GM18502 (cell line): ENCODE measurements around the gene FDXACB1.

Experiments
- ATAC-seq: cut with Tn5 transposase; IDR thresholded peaks from one replicate; pipeline ENCODE4 v1.9.1; 2021; ENCODE audit warnings: mild to moderate bottlenecking; ENCODE audit not compliant: unreplicated experiment, poor library complexity

Gene FDXACB1

DNA sequence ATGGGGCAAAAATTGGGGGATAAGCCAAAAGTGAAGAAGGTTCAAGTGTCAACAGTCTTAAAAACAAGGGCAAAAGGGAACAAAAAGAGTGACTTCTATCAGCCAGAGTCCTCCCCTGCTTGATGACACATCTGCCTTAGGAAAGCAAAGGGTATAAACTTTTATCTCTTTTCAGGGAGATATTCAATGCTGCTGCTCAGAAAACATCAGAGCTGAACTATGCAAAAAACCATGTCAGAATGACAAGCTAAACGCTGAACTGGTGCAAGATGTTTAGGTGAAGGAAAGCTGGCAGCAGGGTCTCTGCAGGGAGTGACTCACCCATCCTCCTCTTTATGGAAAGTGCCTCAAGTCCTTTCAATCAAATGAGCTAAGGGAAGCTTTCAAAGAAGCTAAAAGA lies 32.3 kb downstream of the FDXACB1 start:
- no peak for ATAC-seq

DNA sequence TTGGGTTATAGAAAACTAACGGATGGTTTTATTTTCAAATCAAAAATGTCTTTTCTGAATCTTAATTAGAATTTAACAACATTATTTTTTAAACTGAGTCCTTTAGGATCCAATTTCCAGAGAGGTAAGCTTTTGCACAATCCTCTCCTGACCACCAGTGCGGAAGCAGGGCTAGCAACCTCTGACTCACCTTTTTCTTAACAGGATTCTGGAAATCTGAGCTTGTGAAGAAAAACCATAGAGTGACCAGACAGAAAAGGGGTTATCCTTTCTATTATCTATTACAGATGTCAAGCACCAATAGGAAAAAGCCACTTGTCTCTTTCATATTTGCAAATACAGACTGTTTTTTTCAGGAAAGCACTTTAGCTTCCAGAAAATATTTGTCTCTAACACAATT lies 32.9 kb downstream of the FDXACB1 start:
- no peak for ATAC-seq

DNA sequence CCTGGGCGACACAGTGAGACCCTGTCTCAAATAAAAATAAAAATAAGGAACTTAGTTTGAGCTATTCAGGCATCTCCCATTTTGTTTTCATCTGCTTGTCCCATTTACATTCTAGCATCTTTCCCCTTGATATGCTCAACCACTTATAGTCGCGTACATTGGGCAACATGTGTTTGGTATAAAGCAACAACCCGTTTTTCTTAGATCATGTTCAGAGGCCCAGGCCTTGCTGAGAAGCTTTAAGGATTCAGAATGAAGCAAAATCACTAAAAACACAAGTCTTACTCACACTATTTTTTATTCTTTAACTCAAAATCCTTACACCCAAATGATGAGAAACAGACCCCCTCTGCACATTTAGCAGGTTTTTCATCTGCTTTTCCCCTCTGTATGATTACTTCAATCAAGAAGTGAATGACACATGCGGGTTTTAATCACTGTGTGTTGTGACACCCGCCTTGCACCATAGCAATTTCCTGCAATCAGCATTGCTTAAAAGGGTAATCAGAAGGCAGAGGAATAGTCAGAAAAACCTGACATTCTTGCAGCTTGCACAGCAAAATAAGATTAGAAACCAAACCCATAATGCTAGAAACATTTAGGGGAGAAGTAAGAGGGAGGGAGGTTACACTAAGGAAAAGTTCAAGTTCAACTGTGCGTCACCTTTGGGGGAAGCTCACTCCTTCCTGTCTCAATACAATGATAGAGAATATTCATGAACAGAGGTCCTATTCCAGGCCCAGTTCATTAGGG lies 33.5 kb downstream of the FDXACB1 start:
- ATAC-seq: no peak

DNA sequence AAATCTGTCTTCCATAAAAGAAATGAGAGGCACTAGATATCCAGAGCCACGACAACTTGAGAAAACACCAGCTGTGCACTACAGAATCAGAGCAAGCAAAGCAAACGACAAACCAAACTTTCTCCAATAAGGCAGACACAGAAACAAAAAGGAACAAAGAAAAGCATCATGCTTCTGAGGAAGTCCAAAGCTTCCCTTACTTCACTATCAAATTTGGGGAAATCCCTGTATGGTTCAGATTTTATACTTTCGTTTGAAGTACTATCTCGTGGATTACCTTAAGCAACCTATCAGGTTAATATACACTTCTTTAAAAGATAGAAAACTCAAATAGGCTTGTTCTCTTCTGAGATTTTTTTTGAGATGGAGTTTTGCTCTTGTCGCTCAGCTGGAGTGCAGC lies 35.3 kb downstream of the FDXACB1 start:
- no peak for ATAC-seq

DNA sequence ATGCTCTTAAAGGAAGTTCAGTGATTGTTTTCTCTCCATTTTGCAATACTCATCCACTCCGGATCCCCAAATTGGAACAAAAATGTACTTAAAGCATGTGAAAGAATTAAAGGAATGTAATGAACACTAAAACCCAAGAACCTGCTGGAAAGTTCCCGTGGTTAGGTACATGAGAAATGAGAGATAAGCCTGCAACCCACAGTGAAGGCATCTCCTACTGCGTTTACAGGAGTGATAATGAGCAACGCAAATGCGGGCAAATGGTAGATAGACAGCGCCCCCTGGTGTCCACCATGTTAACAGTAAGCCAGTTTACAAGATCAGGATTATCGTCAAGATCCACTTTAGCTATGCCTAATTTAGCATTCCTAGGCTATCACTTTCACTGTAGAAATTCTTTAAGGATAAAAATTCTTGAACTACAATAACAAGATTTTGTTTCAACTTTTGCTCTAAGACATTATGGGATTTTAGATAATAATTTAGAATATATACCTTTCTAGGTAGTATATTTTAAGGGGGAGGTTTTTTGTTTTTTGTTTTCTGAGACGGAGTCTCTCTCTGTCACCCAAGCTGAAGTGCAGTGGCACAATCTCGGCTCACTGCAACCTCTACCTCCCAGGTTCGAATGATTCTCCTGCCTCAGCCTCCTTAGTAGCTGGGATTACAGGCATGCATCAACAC lies 37.5 kb downstream of the FDXACB1 start:
- ATAC-seq: peak; percentile 71

DNA sequence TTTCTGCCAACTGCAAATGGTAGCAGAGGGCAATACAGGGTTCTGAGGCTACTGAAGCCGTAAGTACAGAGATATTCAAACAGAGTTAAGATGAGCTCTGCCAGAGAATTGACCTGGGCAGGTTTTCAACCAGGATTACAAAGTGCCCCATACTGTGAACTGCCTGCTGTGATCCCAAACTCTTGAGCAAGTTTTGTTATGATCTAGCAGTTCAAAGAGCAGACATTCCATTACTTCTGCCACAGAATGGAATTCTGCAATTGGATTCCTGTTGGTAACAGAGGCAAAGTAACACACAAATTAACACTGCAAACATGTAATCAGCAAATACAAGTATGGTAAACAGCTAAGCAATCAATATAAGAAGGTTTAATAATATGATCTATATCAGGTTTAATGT lies 38.8 kb downstream of the FDXACB1 start:
- ATAC-seq: no peak

DNA sequence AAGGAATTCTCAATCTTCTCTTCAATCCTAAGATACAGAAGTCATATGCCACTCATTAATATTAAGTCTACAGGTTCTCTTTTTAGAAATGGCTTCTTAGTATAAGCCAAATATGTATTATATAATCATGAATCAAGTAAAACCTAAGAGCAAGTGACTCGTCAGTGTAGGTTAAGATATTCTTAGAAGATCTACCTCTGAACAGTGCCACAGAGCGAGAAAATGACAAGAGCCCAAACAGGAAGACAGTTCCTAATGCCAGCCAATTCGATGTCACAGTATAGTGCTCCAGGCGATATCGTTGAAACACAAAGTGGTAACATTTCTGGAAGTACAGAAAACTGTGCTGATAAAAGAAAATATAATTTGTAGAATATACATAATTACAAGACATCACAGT lies 40.9 kb downstream of the FDXACB1 start:
- ATAC-seq: no peak

DNA sequence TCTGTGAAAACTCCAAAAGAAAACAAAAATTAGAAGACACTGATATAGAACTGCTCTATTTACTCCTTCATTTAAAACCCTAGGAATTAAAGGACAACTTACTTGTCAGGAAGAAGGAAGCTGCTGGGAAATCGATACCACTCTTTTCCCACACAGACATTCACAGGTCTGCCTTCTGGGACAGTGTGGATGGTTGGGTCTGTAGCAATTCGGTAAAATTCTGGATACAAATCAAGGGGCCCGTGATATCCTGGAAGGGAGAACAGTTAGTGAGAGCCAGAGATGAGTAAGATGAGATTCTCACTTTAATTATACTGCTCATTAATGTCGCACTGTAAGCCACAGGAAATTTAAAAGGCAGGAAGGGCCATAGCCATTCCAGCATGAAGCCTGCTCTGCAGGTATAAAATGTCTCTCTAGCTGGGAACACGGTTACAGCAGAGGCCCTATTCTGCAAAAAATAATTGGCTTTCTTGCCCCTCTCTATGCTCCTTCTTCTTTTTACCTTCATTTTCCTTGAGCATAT lies 41.5 kb downstream of the FDXACB1 start:
- no peak for ATAC-seq

DNA sequence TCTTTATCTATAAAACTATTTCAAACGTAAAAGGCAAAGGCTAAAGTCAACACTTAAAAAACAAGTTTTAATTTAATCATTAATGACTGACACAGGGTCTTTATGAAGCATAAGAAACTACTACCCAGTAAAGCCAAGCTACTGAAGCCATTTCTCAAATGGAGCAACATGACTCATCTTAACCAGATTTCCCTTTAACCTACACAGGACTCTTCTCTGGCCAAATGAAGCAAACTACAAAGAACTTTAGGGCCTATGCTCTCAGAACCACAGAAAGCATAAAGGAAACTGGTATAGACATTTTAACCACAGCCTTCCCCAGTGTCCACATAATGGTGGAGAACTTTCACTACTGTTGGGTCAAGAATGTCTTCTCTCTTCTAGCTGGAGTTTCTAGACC lies 42.2 kb downstream of the FDXACB1 start:
- ATAC-seq: peak; percentile 76

DNA sequence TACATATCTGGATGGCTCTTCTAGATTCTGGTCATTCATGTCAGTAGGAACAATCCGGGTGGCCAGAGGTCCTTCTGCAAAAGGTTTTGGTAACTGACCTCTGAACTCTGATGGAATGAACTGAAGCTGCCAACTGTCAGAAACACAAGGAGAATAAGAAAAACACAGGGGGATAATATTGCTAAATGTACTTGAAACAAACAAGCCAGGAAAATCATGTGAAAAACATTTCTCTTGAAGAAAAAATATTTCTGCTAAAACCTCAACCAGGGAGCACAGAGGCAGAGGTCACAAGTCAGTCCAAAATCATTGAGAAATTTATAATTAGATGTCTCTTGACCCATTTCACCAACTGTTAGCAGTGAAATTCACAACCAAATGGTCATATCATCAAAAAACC lies 42.8 kb downstream of the FDXACB1 start:
- no peak for ATAC-seq

DNA sequence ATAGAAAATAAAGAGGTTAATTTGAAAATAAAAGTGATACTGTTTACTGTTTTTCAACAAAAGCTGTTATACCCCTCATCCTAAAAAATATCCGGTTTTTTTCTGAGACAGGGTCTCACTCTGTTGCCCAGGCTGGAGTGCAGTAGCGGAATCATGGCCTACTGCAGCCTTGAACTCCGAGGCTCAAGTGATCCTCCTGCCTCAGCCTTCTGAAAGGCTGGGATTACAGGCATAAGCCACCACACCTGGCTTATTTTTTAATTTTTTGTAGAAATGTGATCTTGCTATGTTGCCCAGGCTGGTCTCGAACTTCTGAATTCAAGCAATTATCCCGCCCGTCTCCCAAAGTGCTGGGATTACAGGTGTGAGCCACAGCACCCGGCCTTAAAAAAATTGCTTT lies 43.3 kb downstream of the FDXACB1 start:
- no peak for ATAC-seq

DNA sequence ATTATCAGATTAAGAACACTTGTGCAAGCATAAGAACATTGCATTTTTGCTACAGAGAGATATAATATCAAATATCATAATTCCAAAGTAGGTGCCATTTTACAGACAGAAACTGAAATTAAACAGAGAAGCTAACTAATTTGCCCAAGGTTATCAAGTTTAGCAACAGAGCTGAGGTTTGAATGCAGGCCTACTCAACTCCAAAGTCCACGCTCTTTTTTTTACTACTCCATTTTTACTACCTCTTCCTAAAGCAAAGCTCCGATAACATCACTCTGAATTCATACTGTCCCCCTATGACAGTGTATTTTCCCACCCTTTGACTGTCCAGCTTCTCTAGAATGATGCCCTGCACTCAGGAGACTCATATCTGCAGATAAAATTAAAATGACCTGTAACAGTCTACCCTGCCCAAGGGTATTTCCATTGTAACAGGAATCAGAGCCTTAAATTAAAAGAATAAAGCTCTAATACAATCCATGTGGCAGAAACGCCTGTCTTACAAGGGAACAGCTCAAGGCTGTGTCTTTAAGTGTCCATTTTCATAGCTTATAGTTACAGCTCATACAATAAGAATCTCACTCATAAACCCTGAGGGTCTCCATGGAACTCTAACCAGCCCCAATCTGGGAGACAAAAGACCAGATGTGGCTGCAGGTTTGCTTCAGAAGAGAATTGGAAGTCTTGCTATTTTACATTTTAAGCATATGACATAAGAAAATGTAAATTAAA lies 44.4 kb downstream of the FDXACB1 start:
- ATAC-seq: no peak

DNA sequence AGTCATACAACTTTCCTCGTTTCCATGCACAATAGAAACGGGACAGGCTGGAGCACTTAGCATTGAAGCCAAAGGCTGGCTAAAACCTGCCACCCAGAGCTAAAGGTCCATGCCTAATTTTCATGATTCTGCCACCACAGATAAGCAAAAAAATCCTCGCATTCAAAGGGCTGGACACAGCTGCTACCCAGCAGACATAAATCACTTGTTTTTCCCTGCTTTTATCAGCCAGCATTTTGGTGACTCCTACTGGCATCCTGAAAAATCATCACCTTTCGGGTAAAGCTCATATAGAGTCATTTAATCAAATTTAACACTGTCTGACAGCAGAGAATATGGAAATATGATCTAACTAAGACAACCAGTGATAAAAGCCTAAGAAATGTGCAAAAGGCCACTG lies 45.4 kb downstream of the FDXACB1 start:
- ATAC-seq: no peak

DNA sequence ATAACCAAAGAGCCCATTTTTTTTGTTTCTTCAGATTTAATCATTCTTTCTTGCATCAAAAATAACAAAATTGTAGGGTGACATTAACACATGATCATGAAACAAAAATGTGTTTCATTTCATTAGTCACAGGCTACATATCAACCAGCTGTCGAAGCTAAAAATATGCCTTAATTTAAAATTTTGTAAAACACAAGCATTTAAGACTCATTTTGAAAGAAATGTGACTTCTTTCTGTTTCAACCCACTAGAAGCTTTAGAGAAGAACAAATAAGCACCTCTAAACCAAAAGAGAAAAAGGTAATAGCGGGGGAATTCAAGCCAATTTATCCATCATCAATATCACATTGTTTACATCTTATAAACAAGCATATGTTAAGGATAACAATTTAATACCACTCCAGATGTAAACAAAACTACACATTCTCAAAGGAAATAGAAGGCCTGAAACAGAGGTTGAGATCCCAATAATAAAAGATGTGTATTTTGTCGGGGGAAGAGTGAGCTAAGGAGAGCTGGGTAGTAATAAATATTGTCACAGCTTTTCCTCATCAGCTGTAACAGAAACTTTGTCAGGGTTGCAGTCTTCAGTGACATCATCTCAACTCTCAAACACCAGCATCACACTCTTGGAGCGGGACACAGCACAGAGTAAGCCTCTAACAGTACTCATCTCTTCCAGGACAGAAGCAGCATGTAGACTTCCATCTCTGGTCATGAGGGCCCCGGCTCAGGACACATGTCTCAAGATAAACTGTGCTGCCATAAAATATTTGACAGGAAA lies 49.6 kb downstream of the FDXACB1 start:
- ATAC-seq: peak; percentile 50

DNA sequence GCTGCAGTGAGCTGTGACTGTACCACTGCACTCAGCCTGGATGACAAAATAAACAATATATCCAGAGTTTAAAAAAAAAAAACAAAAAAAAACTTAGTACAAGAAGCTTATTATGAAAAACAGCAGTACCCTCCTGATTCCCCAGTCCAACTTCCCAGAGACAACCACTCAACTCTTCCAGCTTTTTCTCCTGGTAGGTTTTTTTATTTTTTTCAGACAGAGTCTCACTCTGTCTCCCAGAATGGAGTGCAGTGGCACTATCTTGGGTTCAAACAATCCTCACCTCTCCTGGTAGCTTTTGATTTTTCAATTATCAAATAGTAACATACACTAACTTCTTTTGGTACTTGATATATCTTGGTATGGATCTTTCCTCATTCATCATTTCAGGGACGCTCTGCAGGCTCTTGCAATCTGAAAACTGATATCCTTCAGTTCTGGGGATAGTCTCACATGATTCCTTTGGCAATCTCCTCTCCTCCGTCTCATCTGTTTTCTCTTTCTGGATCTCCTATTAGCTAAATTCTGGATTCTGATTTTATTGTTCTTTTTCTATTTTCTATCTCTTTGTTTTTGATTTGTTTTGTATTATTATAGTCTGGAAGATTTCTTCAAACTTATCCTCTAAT lies 52.5 kb downstream of the FDXACB1 start:
- no peak for ATAC-seq
